ENCODE results near the gene ZNF410.

ZNF410 gene

GRCh38 chr14:73958591-73958990 lies 71.9 kb downstream of the ZNF410 start:
- DNase-seq, result no peak

- DNase-seq, result no peak
Observed at GRCh38 chr14:73961192-73961591, 74.5 kb downstream of the ZNF410 start.

- DNase-seq, result no peak
Observed at GRCh38 chr14:73965216-73965615, 78.6 kb downstream of the ZNF410 start.

- DNase-seq, result no peak
Observed at GRCh38 chr14:73968885-73969284, 82.2 kb downstream of the ZNF410 start.

GRCh38 chr14:73973497-73973896 lies 86.8 kb downstream of the ZNF410 start:
- peak; percentile 17 for DNase-seq

- DNase-seq, result no peak
Observed at GRCh38 chr14:73976125-73976524, 89.5 kb downstream of the ZNF410 start.

GRCh38 chr14:73977896-73978295 lies 91.2 kb downstream of the ZNF410 start:
- no peak for DNase-seq
